ENCODE data around the gene TATDN2. TPM values are rescaled to one million over a fixed set of nuclear protein-coding genes. Genes with fewer than 3 reads are reported as not detected.

TATDN2 gene
- total RNA-seq, 2 donors from 2014 or later = 29.5 to 38.7 TPM

- ATAC-seq (ENCODE audit: insufficient number of reproducible peaks, low FRiP score, low read depth) (no peak), DNase-seq (ENCODE audit: low spot score) (no peak)
- H3K27ac ChIP-seq = no peak overlapping the region
- no peaks in the 10 kb centered on the region for H3K27me3 ChIP-seq (replicated peaks; ENCODE audit: insufficient read depth)
- H3K9me3 ChIP-seq = no peaks in the 10 kb centered on the region
- peaks cover 0 to under 1% of the 10 kb centered on the region in 2 donors for H3K4me1 ChIP-seq (ENCODE audit: control insufficient read depth in 1 of 2, low read depth in 2 of 2)
- H3K4me3 ChIP-seq = no peak overlapping the region
- H3K36me3 ChIP-seq = peaks cover 48% of the 10 kb centered on the region
- no peak for TF ChIP-seq CTCF (IDR thresholded peaks at IDR 0.05)
These were observed 31.3 kb downstream of the TATDN2 start for GRCh38 chr3:10279384-10280176.

- H3K27ac ChIP-seq = no peak overlapping the region
- no peak for ATAC-seq (ENCODE audit: insufficient number of reproducible peaks, low FRiP score, low read depth)
- H3K4me3 ChIP-seq = no peak overlapping the region
These were observed 31.9 kb downstream of the TATDN2 start for GRCh38 chr3:10280177-10280529.

GRCh38 chr3:10280571-10280970, 32.3 kb downstream of the TATDN2 start:
- Histone ChIP-seq H3K9me3 (no peaks in the 10 kb centered on the region), H3K4me1 (ENCODE audit: control insufficient read depth in 1 of 2, low read depth in 2 of 2) (no peaks in the 10 kb centered on the region), H3K4me3 (no peak overlapping the region), H3K27me3 (replicated peaks; ENCODE audit: insufficient read depth) (no peaks in the 10 kb centered on the region), H3K27ac (no peak overlapping the region), H3K36me3 (peaks cover 48% of the 10 kb centered on the region)
- DNase-seq (ENCODE audit: low spot score) = no peak
- no peak for TF ChIP-seq CTCF (IDR thresholded peaks at IDR 0.05)
- ATAC-seq (ENCODE audit: insufficient number of reproducible peaks, low FRiP score, low read depth) = no peak

More at GRCh38 chr3:10280177-10280529, 31.9 kb downstream of the TATDN2 start:
- Histone ChIP-seq H3K27me3 (replicated peaks; ENCODE audit: insufficient read depth) (no peaks in the 10 kb centered on the region), H3K4me1 (ENCODE audit: control insufficient read depth in 1 of 2, low read depth in 2 of 2) (no peaks in the 10 kb centered on the region), H3K9me3 (no peaks in the 10 kb centered on the region), H3K36me3 (peaks cover 48% of the 10 kb centered on the region)
- no peak for TF ChIP-seq CTCF (IDR thresholded peaks at IDR 0.05)
- no peak for DNase-seq (ENCODE audit: low spot score)

GRCh38 chr3:10281951-10282350, 33.7 kb downstream of the TATDN2 start:
- Histone ChIP-seq H3K9me3 (no peaks in the 10 kb centered on the region), H3K27ac (no peak overlapping the region), H3K36me3 (peaks cover 43% of the 10 kb centered on the region), H3K4me3 (no peak overlapping the region), H3K27me3 (replicated peaks; ENCODE audit: insufficient read depth) (no peaks in the 10 kb centered on the region), H3K4me1 (ENCODE audit: control insufficient read depth in 1 of 2, low read depth in 2 of 2) (no peaks in the 10 kb centered on the region)
- no peak for ATAC-seq (ENCODE audit: insufficient number of reproducible peaks, low FRiP score, low read depth)
- DNase-seq (ENCODE audit: low spot score) = no peak
- TF ChIP-seq CTCF (IDR thresholded peaks at IDR 0.05) = no peak

- ATAC-seq (ENCODE audit: insufficient number of reproducible peaks, low FRiP score, low read depth) (no peak), DNase-seq (ENCODE audit: low spot score) (no peak)
- H3K4me3 ChIP-seq = no peak overlapping the region
- no peak for TF ChIP-seq CTCF (IDR thresholded peaks at IDR 0.05)
- H3K27ac ChIP-seq = no peak overlapping the region
- H3K4me1 ChIP-seq (ENCODE audit: control insufficient read depth in 1 of 2, low read depth in 2 of 2) = no peaks in the 10 kb centered on the region
- H3K9me3 ChIP-seq = no peaks in the 10 kb centered on the region
- peaks cover 27% of the 10 kb centered on the region for H3K36me3 ChIP-seq
- no peaks in the 10 kb centered on the region for H3K27me3 ChIP-seq (replicated peaks; ENCODE audit: insufficient read depth)
These were observed 35.4 kb downstream of the TATDN2 start for GRCh38 chr3:10283638-10284037.

Measured in thoracic aorta (tissue), 2 donors.